Measurements from ENCODE around the gene RNF148. TPM values are rescaled to one million over a fixed set of nuclear protein-coding genes. Genes with fewer than 3 reads are reported as not detected.

RNF148 gene, protein sequence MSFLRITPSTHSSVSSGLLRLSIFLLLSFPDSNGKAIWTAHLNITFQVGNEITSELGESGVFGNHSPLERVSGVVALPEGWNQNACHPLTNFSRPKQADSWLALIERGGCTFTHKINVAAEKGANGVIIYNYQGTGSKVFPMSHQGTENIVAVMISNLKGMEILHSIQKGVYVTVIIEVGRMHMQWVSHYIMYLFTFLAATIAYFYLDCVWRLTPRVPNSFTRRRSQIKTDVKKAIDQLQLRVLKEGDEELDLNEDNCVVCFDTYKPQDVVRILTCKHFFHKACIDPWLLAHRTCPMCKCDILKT
- not detected in 2 replicates for polyA plus RNA-seq (2011; rRNA removed)
- 0.31 TPM in 1 of 2 replicates, not detected in the other for polyA minus RNA-seq (2011; rRNA and poly(A)+ RNA removed)

DNA sequence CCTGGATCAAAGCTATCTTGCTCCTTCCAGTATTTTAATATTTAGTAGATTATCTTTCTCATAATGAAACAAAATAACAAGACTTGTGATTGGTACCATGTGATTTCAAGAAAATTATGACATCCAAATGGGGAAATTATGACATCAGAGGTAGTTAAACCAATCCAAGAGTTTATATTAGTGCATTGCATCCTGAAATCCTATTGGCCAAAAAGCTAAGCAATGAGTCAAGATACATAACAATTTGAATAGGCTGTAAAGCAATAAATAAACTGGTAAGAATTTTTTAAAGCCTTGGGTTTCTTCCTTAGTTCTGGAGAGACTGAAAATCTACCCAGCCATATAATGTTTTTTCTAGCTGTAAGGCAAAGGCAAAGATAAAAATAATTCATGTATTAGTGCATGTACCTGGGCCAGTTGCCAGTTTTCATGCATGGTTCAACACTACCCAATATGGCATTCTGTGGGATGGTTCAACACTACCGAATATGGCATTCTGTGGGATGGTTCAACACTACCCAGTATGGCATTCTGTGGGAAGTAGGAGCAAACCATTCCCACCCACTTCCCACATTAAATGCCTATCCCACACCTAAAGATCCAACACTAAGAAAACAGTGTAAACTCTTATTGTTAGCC, at the start of gene RNF148:
RNF148 (minus strand) TSS at position 51 of the 639 bp plus-strand sequence. CDS start 172 bp downstream, outside the sequence.
- TF ChIP-seq, protein P1, sequence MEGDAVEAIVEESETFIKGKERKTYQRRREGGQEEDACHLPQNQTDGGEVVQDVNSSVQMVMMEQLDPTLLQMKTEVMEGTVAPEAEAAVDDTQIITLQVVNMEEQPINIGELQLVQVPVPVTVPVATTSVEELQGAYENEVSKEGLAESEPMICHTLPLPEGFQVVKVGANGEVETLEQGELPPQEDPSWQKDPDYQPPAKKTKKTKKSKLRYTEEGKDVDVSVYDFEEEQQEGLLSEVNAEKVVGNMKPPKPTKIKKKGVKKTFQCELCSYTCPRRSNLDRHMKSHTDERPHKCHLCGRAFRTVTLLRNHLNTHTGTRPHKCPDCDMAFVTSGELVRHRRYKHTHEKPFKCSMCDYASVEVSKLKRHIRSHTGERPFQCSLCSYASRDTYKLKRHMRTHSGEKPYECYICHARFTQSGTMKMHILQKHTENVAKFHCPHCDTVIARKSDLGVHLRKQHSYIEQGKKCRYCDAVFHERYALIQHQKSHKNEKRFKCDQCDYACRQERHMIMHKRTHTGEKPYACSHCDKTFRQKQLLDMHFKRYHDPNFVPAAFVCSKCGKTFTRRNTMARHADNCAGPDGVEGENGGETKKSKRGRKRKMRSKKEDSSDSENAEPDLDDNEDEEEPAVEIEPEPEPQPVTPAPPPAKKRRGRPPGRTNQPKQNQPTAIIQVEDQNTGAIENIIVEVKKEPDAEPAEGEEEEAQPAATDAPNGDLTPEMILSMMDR (IDR thresholded peaks at IDR 0.05; ENCODE audit: insufficient read depth, low read depth, low read length), result no peak
- no peaks in the 10 kb centered on the region for H3K27me3 ChIP-seq (ENCODE audit: control insufficient read depth, insufficient read depth, low read length)
- ChIA-PET CTCF (no interaction called here), POLR2A (no interaction called here)
- no peak within 1 kb of the TSS for H3K4me3 ChIP-seq (ENCODE audit: low read depth, low read length)
- no peaks in the 10 kb centered on the region for H3K36me3 ChIP-seq (ENCODE audit: control insufficient read depth, insufficient read depth, low read length)
- DNase-seq (ENCODE audit: low read depth), result no peak

DNA sequence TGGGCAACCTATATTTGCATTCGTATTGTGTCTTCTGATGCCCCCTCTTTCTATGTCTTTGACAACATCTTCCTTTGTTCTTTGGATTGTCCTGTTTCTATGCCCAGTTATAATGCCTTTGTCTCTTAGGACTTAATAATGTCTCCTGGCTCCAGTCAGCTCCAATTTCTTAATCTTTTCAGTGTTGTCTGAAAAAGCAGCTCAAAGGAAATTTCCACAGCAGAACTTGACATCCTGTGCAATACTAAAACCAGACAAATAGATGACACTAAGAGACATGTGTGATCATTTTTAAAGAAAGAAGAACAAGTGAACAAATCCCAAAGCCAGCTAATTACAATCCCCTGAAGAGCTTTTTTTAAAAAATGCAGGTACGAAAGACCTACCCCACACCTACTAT, 47.7 kb upstream of the RNF148 start:
- CTCF ChIA-PET, result no interaction called here

DNA sequence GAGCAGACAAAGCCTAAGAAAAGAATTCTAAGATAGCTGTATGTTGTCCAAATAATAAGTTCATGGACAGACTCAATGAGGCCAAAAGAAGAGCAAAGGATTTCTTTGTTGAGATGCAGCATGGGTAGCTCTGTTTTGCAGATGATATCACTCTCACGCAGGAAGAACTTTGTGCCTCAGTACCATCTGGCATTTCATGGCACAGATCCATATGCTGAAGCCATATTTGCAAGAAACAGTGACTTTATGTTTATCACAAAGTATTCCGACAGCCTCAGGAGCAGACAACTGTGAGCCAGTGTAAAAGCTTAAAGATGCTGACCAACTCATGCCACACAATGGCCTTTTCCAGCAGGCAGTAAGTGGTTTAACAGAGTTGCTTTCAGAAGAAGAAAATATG, 45.5 kb upstream of the RNF148 start:
- ChIA-PET POLR2A (no interaction called here), CTCF (no interaction called here)
- DNase-seq (ENCODE audit: low read depth), result no peak
- no peaks in the 10 kb centered on the region for H3K36me3 ChIP-seq (ENCODE audit: control insufficient read depth, insufficient read depth, low read length)
- TF ChIP-seq, protein P1 (IDR thresholded peaks at IDR 0.05; ENCODE audit: insufficient read depth, low read depth, low read length), result no peak
- H3K4me3 ChIP-seq (ENCODE audit: low read depth, low read length), result no peak overlapping the region
- H3K27me3 ChIP-seq (ENCODE audit: control insufficient read depth, insufficient read depth, low read length), result no peaks in the 10 kb centered on the region

More for the DNA sequence above, 47.7 kb upstream of the RNF148 start:
- Histone ChIP-seq H3K27me3 (ENCODE audit: control insufficient read depth, insufficient read depth, low read length) (no peaks in the 10 kb centered on the region), H3K36me3 (ENCODE audit: control insufficient read depth, insufficient read depth, low read length) (no peaks in the 10 kb centered on the region), H3K4me3 (ENCODE audit: low read depth, low read length) (no peak overlapping the region)
- POLR2A ChIA-PET, result no interaction called here
- no peak for DNase-seq (ENCODE audit: low read depth)
- TF ChIP-seq, protein P1 (IDR thresholded peaks at IDR 0.05; ENCODE audit: insufficient read depth, low read depth, low read length), result no peak

DNA sequence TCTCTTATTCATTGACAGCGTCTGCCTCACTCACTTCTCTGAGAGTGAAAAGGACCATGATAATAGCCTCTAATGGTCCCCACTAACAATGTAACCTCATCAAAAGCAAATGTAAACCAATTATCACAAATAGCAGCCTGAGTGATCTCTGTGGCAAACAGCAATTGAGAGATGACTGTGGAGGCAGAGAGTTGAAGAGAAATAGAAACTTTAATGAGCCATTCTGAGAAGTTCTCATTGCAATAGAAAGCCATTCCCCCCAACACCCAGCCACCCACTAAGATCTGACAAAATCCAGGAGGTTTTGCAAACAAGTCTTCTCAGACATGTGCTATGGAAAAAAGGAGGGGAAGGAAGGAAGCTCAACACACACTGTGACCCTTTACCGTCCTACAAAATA, 44.2 kb upstream of the RNF148 start:
- ChIA-PET POLR2A (no interaction called here), CTCF (no interaction called here)
- TF ChIP-seq, protein P1 (IDR thresholded peaks at IDR 0.05; ENCODE audit: insufficient read depth, low read depth, low read length), result no peak
- DNase-seq (ENCODE audit: low read depth), result no peak
- no peaks in the 10 kb centered on the region for H3K36me3 ChIP-seq (ENCODE audit: control insufficient read depth, insufficient read depth, low read length)
- no peaks in the 10 kb centered on the region for H3K27me3 ChIP-seq (ENCODE audit: control insufficient read depth, insufficient read depth, low read length)
- no peak overlapping the region for H3K4me3 ChIP-seq (ENCODE audit: low read depth, low read length)

DNA sequence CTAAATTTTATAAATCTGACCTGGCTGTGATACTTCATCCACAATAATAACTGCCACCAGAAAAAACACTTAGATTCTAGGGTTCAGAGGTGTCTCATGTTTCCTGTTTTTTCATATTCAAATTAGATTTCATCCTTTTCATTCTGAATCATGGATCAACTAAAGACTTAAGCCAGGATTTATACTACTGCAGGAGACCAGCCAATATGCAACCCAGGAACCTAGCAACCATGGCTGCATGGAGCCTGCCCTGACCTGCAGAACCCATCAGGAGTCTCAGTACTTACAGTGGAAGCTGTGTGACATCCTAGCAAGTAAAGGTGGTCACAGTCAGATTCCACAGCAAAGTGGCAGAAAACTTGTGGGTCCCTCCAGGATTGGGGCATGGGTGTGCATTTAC, 40.5 kb upstream of the RNF148 start:
- ChIA-PET POLR2A (no interaction called here), CTCF (no interaction called here)
- Histone ChIP-seq H3K4me3 (ENCODE audit: low read depth, low read length) (no peak overlapping the region), H3K36me3 (ENCODE audit: control insufficient read depth, insufficient read depth, low read length) (no peaks in the 10 kb centered on the region), H3K27me3 (ENCODE audit: control insufficient read depth, insufficient read depth, low read length) (no peaks in the 10 kb centered on the region)
- TF ChIP-seq, protein P1 (IDR thresholded peaks at IDR 0.05; ENCODE audit: insufficient read depth, low read depth, low read length), result no peak
- DNase-seq (ENCODE audit: low read depth), result no peak
